Naive thymus-derived CD4-positive, alpha-beta T cell (primary cell): ENCODE data around the gene P2RX7. TPM values are rescaled to one million over a fixed set of nuclear protein-coding genes. Genes with fewer than 3 reads are reported as not detected.

Source experiments
- ATAC-seq: fragments of 150-1000 bp; cut with Tn5 transposase; 2 replicates; pipeline ENCODE4 v1.10.0; 2021; ENCODE audit warnings: mild to moderate bottlenecking, moderate library complexity
- CTCF ChIA-PET: fragments of 350-600 bp; sonication (Branson Sonifier 250); formaldehyde crosslinking; loops from one replicate; lab custom pipeline; 2021; ENCODE audit warnings: antibody characterized with exemption; lab: Charles Lee
- POLR2A ChIA-PET: fragments of 350-600 bp; sonication (Branson Sonifier 250); formaldehyde crosslinking; loops from one replicate; lab custom pipeline; 2021; ENCODE audit warnings: antibody characterized with exemption, inconsistent platforms; lab: Charles Lee
- DNase-seq, 9 donors: peaks; one replicate each; pipeline versions ENCODE4 v3.0.0 to v3.0.0-alpha.2; 2020 to 2022; ENCODE audit warnings: mixed read lengths in 1 of 9
- H3K27ac ChIP-seq: one replicate; pipeline ENCODE4 v1.7.0; 2013; ENCODE audit warnings: mild to moderate bottlenecking, low read depth, low read length, moderate library complexity
- H3K27me3 ChIP-seq, 2 donors: one replicate each; pipeline ENCODE4 v1.7.0; 2013; ENCODE audit warnings: low read length in 2 of 2, mild to moderate bottlenecking in 2 of 2, moderate library complexity in 2 of 2; ENCODE audit not compliant: control insufficient read depth in 2 of 2, insufficient read depth in 2 of 2
- H3K36me3 ChIP-seq, 3 experiments: 1 replicate in 2 of 3; 2 replicates in 1 of 3; pipeline ENCODE4 v1.7.0; 2013; ENCODE audit warnings: low read length in 3 of 3, mild to moderate bottlenecking in 3 of 3, moderate library complexity in 1 of 3; ENCODE audit not compliant: insufficient read depth in 3 of 3, control insufficient read depth in 2 of 3
- H3K4me1 ChIP-seq, 2 donors: one replicate each; pipeline ENCODE4 v1.7.0; 2013; ENCODE audit warnings: low read length in 2 of 2, mild to moderate bottlenecking in 2 of 2, moderate library complexity in 1 of 2; ENCODE audit not compliant: control insufficient read depth in 2 of 2, insufficient read depth in 2 of 2
- H3K4me3 ChIP-seq: 2 replicates; pipeline ENCODE4 v1.7.0; 2013; ENCODE audit warnings: mild to moderate bottlenecking, low read length
- H3K9me3 ChIP-seq, 3 experiments: 1 replicate in 2 of 3; 2 replicates in 1 of 3; pipeline ENCODE4 v1.7.0; 2013; ENCODE audit warnings: low read length in 3 of 3; ENCODE audit not compliant: control insufficient read depth in 2 of 3
- H3K27ac Mint-ChIP-seq, 9 donors: one replicate each; pipeline ENCODE4 v1.8.0; 2020 to 2022; ENCODE audit warnings: mixed read lengths in 9 of 9, mild to moderate bottlenecking in 8 of 9, moderate library complexity in 5 of 9, inconsistent platforms in 2 of 9
- H3K27me3 Mint-ChIP-seq, 5 donors: one replicate each; pipeline ENCODE4 v1.8.0; 2021 to 2022; ENCODE audit warnings: mixed read lengths in 5 of 5, mild to moderate bottlenecking in 1 of 5
- H3K36me3 Mint-ChIP-seq, 5 donors: one replicate each; pipeline ENCODE4 v1.8.0; 2020 to 2022; ENCODE audit warnings: mixed read lengths in 5 of 5, mild to moderate bottlenecking in 3 of 5, inconsistent platforms in 1 of 5
- H3K4me1 Mint-ChIP-seq, 7 donors: one replicate each; pipeline ENCODE4 v1.8.0; 2020 to 2022; ENCODE audit warnings: mixed read lengths in 7 of 7, mild to moderate bottlenecking in 3 of 7, inconsistent platforms in 1 of 7
- H3K4me3 Mint-ChIP-seq, 10 donors: one replicate each; pipeline ENCODE4 v1.8.0; 2020 to 2022; ENCODE audit warnings: mild to moderate bottlenecking in 10 of 10, mixed read lengths in 10 of 10, moderate library complexity in 6 of 10, inconsistent platforms in 2 of 10
- H3K9me3 Mint-ChIP-seq, 11 donors: one replicate each; pipeline ENCODE4 v1.8.0; 2020 to 2022; ENCODE audit warnings: mixed read lengths in 11 of 11, mild to moderate bottlenecking in 4 of 11, inconsistent platforms in 1 of 11, moderate library complexity in 1 of 11
- intact Hi-C, 2 donors: fragments of 100-400 bp; cut with micrococcal nuclease; formaldehyde crosslinking; loops; one replicate each; pipeline ENCODE4 v1.15.1; 2023
- polyA plus RNA-seq, 2 donors: library from polyadenylated mRNA; unstranded; fragments of 300-500 nt; fragmentation: Illumina TruSeq; gene quantifications; one replicate each; pipeline ENCODE4 v1.2.3, GENCODE V29; 2021
- total RNA-seq, 6 experiments: library from RNA in 5 of 6; stranded (reverse) in 5 of 6; gene quantifications; 1 replicate in 5 of 6; 2 replicates in 1 of 6; pipeline ENCODE4 v1.2.3 and lab custom pipeline; 2021 to 2026

Gene P2RX7
- total and polyA plus RNA-seq, 7 experiments from 2014 or later: 2.0 to 14.7 (median 5.1) TPM

DNA sequence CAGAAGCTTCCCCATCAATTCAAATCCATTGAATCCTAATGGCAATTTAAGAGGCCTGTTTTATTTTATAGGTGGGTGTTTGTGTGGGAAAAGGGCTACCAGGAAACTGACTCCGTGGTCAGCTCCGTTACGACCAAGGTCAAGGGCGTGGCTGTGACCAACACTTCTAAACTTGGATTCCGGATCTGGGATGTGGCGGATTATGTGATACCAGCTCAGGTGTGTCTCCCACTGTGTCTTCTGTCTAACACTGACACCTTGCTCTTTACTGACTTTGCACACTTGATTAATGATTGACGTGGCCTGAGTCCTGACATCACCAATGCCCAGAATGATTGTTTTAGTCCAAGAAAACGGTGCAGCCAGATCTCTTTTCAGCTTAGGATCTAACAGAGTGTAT lies 84.4 kb downstream of the P2RX7 start:
- Histone ChIP-seq H3K9me3 (no peaks in the 10 kb centered on the region), H3K36me3 (peaks cover 0 to 30% (median 0%) of the 10 kb centered on the region in 3 experiments), H3K27me3 (no peaks in the 10 kb centered on the region), H3K27ac (no peak overlapping the region), H3K4me1 (peaks cover 0 to 8% of the 10 kb centered on the region in 2 donors), H3K4me3 (no peak overlapping the region)
- Mint-ChIP-seq H3K27me3 (no peaks in the 10 kb centered on the region), H3K4me3 (no peak overlapping the region), H3K9me3 (peaks cover 0 to 3% (median 0%) of the 10 kb centered on the region in 11 donors), H3K36me3 (peaks cover 3 to 47% (median 15%) of the 10 kb centered on the region in 5 donors), H3K4me1 (peaks cover 0 to 49% (median 21%) of the 10 kb centered on the region in 7 donors), H3K27ac (peak overlapping the region in 5 of 9 donors; percentile 7 to 70 (median 60))
- CTCF ChIA-PET: interaction anchor here (0.6 to 1.1 kb wide), 2 partner anchors 9 to 523 kb away, joined by 3 to 6 read pairs; no protein-coding TSS in a partner anchor
- POLR2A ChIA-PET: interaction anchor here (0.7 to 1.3 kb wide), 3 partner anchors 20 to 83 kb away, joined by 3 read pairs; no protein-coding TSS in a partner anchor
- ATAC-seq (no peak), DNase-seq (no peak)
- intact Hi-C loops: no loop called here

DNA sequence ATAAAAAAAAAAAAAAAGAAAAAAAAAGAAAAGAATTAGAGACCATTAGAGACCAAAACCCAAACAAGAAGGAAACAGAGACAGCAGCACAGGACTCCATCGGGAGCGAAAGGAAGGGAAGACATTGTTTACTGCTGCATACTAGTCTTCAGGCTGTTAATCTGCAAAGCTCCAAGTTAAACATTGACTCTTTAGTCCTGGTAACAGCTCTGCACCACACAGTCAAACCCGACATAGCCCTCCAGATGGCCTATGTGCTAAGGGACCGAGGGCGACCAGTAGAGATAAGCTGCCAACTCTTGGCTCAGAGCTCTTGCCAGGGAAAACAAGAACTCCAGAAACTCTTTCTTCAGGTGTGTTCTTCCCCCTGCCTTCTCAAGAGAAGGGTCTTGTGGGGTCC lies 85.1 kb downstream of the P2RX7 start:
- intact Hi-C loops: no loop called here
- no peak overlapping the region for H3K4me3 ChIP-seq
- Mint-ChIP-seq H3K36me3 (peaks cover 3 to 52% (median 17%) of the 10 kb centered on the region in 5 donors), H3K27me3 (no peaks in the 10 kb centered on the region), H3K4me1 (peaks cover 2 to 51% (median 23%) of the 10 kb centered on the region in 7 donors), H3K4me3 (no peak overlapping the region), H3K9me3 (peaks cover 0 to 3% (median 0%) of the 10 kb centered on the region in 11 donors), H3K27ac (peak overlapping the region in 1 of 9 donors; percentile 36)
- no peaks in the 10 kb centered on the region for H3K27me3 ChIP-seq
- no peak overlapping the region for H3K27ac ChIP-seq
- ChIA-PET POLR2A (interaction anchor here (0.7 kb wide), 1 partner anchor 83 kb away, joined by 3 read pairs; no protein-coding TSS in a partner anchor), CTCF (no interaction called here)
- H3K36me3 ChIP-seq: peaks cover 0 to 31% (median 0%) of the 10 kb centered on the region in 3 experiments
- no peak for ATAC-seq
- DNase-seq: no peak
- H3K9me3 ChIP-seq: no peaks in the 10 kb centered on the region
- H3K4me1 ChIP-seq: peaks cover 0 to 11% of the 10 kb centered on the region in 2 donors

DNA sequence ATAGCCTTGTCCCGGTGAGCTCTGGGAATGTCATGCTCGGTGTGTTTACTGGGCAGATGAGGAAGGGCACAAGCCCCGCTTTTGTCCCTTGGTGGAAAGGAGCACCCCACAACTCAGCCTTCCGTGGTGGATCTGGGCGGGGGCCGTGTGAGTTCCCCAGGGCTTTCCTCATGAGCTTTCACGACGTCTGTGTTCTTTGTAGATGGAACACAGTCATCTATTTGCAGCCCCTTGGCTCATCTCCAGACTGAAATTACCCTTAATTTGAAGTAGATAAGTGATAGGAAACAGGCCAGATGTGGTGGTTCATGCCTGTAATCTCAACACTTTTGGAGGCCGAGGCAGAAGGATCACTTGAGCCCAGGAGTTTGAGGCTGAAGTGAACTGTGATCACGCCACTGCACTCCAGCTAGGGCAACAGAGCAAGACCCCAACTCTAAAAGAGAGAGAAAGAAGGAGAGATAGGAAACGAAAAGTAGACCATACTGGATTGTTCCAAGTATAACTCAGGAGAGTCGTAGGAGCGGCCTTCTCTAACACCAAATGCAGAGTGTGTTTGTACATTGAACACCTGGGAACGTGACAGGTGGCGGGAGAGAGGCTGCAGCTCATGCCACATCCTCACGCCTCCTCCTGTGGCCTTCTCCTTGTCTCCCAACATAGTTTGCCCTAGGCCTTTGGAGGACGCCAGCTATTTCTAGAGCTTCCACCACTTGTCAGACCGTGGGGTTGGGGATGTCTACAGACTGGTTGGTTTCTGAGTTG lies 86.1 kb downstream of the P2RX7 start:
- Mint-ChIP-seq H3K4me3 (no peak overlapping the region), H3K27me3 (no peaks in the 10 kb centered on the region), H3K4me1 (peaks cover 11 to 53% (median 31%) of the 10 kb centered on the region in 7 donors), H3K27ac (peak overlapping the region in 5 of 9 donors; percentile 56 to 84 (median 72)), H3K9me3 (peaks cover 0 to 3% (median 0%) of the 10 kb centered on the region in 11 donors), H3K36me3 (peaks cover 3 to 59% (median 22%) of the 10 kb centered on the region in 5 donors)
- H3K36me3 ChIP-seq: peaks cover 0 to 31% (median 0%) of the 10 kb centered on the region in 3 experiments
- H3K27me3 ChIP-seq: no peaks in the 10 kb centered on the region
- ATAC-seq (no peak), DNase-seq (no peak)
- POLR2A ChIA-PET: interaction anchor here (1.0 kb wide), 1 partner anchor 11 kb away, joined by 3 read pairs; no protein-coding TSS in a partner anchor
- CTCF ChIA-PET: no interaction called here
- H3K9me3 ChIP-seq: no peaks in the 10 kb centered on the region
- no peak overlapping the region for H3K4me3 ChIP-seq
- H3K27ac ChIP-seq: no peak overlapping the region
- H3K4me1 ChIP-seq: peaks cover 7 to 21% of the 10 kb centered on the region in 2 donors
- intact Hi-C loops: no loop called here

DNA sequence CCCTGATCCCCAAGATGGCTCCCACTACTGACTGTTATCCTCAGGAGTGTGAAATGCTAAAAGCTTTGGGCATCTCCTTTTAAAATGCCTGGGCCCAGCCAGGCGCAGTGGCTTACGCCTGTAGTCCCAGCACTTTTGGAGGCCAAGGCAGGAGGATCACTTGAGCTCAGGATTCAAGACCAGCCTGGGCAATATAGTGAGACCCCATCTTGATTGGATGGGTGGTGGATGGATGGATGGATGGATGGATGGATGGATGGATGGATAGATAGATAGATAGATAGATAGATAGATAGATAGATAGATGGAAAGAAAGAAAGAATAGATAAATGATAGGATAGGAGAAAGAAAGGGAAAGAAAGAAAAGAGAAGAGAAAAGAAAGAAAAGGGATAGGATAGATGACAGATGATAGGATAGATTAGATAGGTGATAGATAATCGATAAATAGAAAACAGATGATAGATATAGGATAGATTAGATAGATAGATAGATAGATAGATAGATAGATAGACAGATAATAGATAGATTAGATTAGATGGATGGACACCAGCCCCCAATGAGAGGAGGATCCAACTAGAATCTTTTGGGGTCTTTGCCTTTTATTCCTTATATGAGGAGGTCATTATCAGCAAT lies 86.8 kb downstream of the P2RX7 start:
- intact Hi-C loops: no loop called here
- CTCF ChIA-PET: no interaction called here
- Mint-ChIP-seq H3K9me3 (peaks cover 0 to 3% (median 0%) of the 10 kb centered on the region in 11 donors), H3K27ac (peak overlapping the region; percentile 15 to 86 (median 67)), H3K36me3 (peaks cover 3 to 57% (median 18%) of the 10 kb centered on the region in 5 donors), H3K4me3 (no peak overlapping the region), H3K27me3 (no peaks in the 10 kb centered on the region), H3K4me1 (peaks cover 17 to 54% (median 32%) of the 10 kb centered on the region in 7 donors)
- POLR2A ChIA-PET: no interaction called here
- H3K4me3 ChIP-seq: no peak overlapping the region
- ATAC-seq (no peak), DNase-seq (no peak)
- H3K9me3 ChIP-seq: no peaks in the 10 kb centered on the region
- H3K4me1 ChIP-seq: peaks cover 12 to 25% of the 10 kb centered on the region in 2 donors
- H3K36me3 ChIP-seq: peaks cover 0 to 31% (median 0%) of the 10 kb centered on the region in 3 experiments
- H3K27ac ChIP-seq: no peak overlapping the region
- H3K27me3 ChIP-seq: no peaks in the 10 kb centered on the region

DNA sequence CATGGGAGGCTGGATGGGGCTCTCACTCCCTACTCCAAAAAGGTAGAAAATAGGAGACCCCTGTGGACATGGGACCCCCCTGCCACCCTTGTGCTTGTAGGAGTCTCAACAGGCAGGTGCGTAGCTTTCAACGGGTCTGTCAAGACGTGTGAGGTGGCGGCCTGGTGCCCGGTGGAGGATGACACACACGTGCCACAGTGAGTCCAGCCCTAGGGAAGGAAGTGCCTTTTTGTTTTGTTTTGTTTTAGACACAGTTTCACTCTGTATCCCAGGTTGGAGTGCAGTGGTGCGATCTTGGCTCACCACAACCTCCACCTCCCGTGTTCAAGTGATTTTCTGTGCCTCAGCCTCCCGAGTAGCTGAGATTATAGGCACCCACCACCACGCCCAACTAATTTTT lies 90.2 kb downstream of the P2RX7 start:
- H3K36me3 ChIP-seq: peaks cover 0 to 18% (median 0%) of the 10 kb centered on the region in 3 experiments
- H3K27me3 ChIP-seq: no peaks in the 10 kb centered on the region
- Mint-ChIP-seq H3K27ac (peak overlapping the region; percentile 92 to 98 (median 95)), H3K4me1 (peaks cover 23 to 57% (median 49%) of the 10 kb centered on the region in 7 donors), H3K27me3 (no peaks in the 10 kb centered on the region), H3K4me3 (peak overlapping the region in 8 of 10 donors; percentile 25 to 91 (median 72)), H3K9me3 (peaks cover 0 to 3% (median 0%) of the 10 kb centered on the region in 11 donors), H3K36me3 (peaks cover 3 to 58% (median 11%) of the 10 kb centered on the region in 5 donors)
- DNase-seq: peak in 2 of 9 donors; percentile 11 to 18
- POLR2A ChIA-PET: interaction anchor here (0.7 to 4.8 kb wide), 6 partner anchors 11 to 641 kb away, joined by 3 to 53 read pairs (median 9); partner anchors contain the start of genes CAMKK2 and POP5
- peak overlapping the region; percentile 56 for H3K27ac ChIP-seq
- H3K4me1 ChIP-seq: peaks cover 16 to 48% of the 10 kb centered on the region in 2 donors
- no peaks in the 10 kb centered on the region for H3K9me3 ChIP-seq
- H3K4me3 ChIP-seq: no peak overlapping the region
- ATAC-seq: peak; percentile 41
- CTCF ChIA-PET: interaction anchor here (1.0 kb wide), 2 partner anchors 12 to 100 kb away, joined by 3 to 4 read pairs; no protein-coding TSS in a partner anchor
- intact Hi-C loops: loop anchor here (1.0 to 5.0 kb wide), 7 partner anchors 13 to 163 kb away; partner anchors contain the start of gene P2RX4 (in 2 of the 2)
